Bronchial epithelial cell (primary cell): ENCODE data around the gene RNF138. TPM values are rescaled to one million over a fixed set of nuclear protein-coding genes. Genes with fewer than 3 reads are reported as not detected.

Source experiments
- DNase-seq: peaks from one replicate; pipeline ENCODE4 v3.0.0-alpha.2; 2010; ENCODE audit warnings: low read depth
- FAIRE-seq: peaks from 2 replicates; lab custom pipeline; 2011; peaks lifted over from hg19 to GRCh38; lab: Jason Lieb, UNC
- H3K27me3 ChIP-seq: 2 replicates; pipeline ENCODE4 v1.5.1; 2011; ENCODE audit warnings: low read length; ENCODE audit not compliant: control insufficient read depth, insufficient read depth
- H3K36me3 ChIP-seq: 2 replicates; pipeline ENCODE4 v1.5.1; 2011; ENCODE audit warnings: low read length; ENCODE audit not compliant: control insufficient read depth, insufficient read depth
- H3K4me3 ChIP-seq: 2 replicates; pipeline ENCODE4 v1.5.1; 2011; ENCODE audit warnings: mild to moderate bottlenecking, low read depth, low read length, control low read depth
- CTCF ChIP-seq: IDR thresholded peaks from 2 replicates; pipeline ENCODE4 v1.5.1; 2011; ENCODE audit warnings: mild to moderate bottlenecking, moderate library complexity, low read length, control low read depth, inconsistent platforms; ENCODE audit not compliant: insufficient read depth, severe bottlenecking
- total RNA-seq: library from RNA; depleted of rRNA; stranded (reverse); fragments of >200 nt; gene quantifications from 2 replicates; pipeline ENCODE4 v1.2.1, GENCODE V29; 2014

The RNF138 gene
- total RNA-seq, 1 donor from 2014 or later = 18.2 TPM

- peaks cover 2% of the 10 kb centered on the region for H3K36me3 ChIP-seq
- DNase-seq (peak; percentile 85), FAIRE-seq (no peak)
- H3K27me3 ChIP-seq = no peaks in the 10 kb centered on the region
- TF ChIP-seq CTCF = no peak
- H3K4me3 ChIP-seq = peak overlapping the region; percentile 93
Measured at GRCh38 chr18:32092422-32093101, 888 bp downstream of the RNF138 start.

- no peak for FAIRE-seq
- Histone ChIP-seq H3K27me3 (no peaks in the 10 kb centered on the region), H3K4me3 (peak overlapping the region; percentile 93), H3K36me3 (peaks cover 2% of the 10 kb centered on the region)
- DNase-seq = peak; percentile 30
- no peak for TF ChIP-seq CTCF
Measured at GRCh38 chr18:32093102-32093511, 1.4 kb downstream of the RNF138 start.

GRCh38 chr18:32093523-32093922, 1.8 kb downstream of the RNF138 start:
- FAIRE-seq (no peak), DNase-seq (peak; percentile 28)
- H3K36me3 ChIP-seq = peaks cover 2% of the 10 kb centered on the region
- no peaks in the 10 kb centered on the region for H3K27me3 ChIP-seq
- peak overlapping the region; percentile 93 for H3K4me3 ChIP-seq
- TF ChIP-seq CTCF = no peak

GRCh38 chr18:32095192-32095899, 3.7 kb downstream of the RNF138 start:
- no peak for FAIRE-seq

GRCh38 chr18:32095900-32096229, 4.2 kb downstream of the RNF138 start:
- TF ChIP-seq CTCF = no peak
- DNase-seq (no peak), FAIRE-seq (no peak)
- H3K4me3 ChIP-seq = no peak overlapping the region
- peaks cover 2% of the 10 kb centered on the region for H3K36me3 ChIP-seq
- no peaks in the 10 kb centered on the region for H3K27me3 ChIP-seq

More at GRCh38 chr18:32095192-32095899, 3.7 kb downstream of the RNF138 start:
- Histone ChIP-seq H3K4me3 (no peak overlapping the region), H3K27me3 (no peaks in the 10 kb centered on the region), H3K36me3 (peaks cover 2% of the 10 kb centered on the region)
- DNase-seq = no peak
- TF ChIP-seq CTCF = no peak
